HG02678 (cell line): ENCODE measurements around the gene HPN.

Source experiments
- ATAC-seq: cut with Tn5 transposase; IDR thresholded peaks from one replicate; pipeline ENCODE4 v1.9.1; 2021; ENCODE audit warnings: mild to moderate bottlenecking, moderate library complexity; ENCODE audit not compliant: unreplicated experiment

HPN gene

DNA sequence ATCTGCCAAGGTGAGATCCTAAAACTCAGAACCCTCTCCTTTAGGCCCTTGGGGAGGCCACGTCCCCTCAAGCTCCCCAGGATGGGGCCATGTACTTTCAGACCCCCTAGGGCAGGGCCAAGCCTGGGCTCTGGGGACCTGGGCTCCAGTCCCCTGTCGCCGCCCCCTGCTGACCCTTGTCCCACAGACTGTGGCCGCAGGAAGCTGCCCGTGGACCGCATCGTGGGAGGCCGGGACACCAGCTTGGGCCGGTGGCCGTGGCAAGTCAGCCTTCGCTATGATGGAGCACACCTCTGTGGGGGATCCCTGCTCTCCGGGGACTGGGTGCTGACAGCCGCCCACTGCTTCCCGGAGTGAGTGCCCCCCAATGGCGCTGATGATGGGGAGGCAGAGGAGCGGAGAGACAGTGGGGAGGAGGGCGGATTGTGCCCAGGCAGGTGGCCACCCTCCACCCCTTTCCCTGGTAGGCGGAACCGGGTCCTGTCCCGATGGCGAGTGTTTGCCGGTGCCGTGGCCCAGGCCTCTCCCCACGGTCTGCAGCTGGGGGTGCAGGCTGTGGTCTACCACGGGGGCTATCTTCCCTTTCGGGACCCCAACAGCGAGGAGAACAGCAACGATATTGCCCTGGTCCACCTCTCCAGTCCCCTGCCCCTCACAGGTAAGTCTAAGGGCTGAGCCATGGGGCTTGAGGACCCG lies 18.8 kb downstream of the HPN start:
- ATAC-seq: no peak

DNA sequence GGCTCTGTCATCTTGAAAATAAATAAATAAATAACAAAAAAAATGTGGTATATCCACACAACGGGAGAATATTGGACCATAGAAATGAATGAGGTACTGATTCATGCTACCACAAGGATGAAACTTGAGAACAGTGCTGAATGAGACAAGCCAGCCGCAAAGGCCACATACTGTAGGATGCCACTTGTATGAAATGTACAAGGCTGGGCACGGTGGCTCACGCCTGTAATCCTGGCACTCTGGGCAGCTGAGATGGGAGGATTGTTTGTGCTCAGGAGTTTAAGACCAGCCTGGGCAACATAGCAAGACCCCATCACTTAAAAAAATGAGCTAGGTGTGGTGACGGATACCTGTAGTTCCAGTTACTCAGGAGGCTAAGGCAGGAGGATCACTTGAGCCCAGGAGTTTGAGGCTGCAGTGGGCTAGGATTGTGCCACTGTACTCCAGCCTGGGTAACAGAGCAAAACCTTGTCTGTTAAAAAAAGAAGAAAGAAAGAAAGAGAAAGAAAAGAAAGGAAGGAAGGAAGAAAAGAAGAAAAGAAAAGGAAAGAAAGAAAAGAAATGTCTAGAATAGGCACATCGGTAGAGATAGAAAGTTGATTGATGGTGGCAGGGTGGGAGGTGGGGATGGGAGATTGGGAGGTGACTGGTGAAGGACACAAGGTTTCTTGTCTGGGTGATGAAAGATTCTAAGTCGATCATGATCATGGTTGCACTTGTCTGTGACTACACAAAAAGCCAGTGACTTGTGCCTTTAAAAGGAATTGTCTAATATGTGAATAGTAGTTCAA lies 20.3 kb downstream of the HPN start:
- no peak for ATAC-seq

DNA sequence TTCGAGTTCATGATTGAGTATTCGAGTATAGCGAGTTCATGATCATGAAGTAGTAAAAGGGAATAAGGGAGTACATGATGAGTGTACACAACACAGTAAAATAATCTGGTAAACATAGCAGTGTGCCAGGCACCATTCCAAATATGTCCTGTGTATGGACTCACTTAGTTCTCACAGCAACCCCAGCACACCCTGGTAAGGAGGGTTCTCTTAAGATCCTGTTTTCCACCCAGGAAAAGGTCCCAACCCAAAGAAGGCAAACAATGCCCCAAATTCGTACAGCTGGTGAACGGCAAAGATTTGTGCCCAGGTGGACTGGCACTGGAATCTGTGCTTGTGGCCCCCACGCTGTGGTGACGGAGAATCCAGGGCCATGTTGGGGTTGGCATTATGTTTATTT lies 21.4 kb downstream of the HPN start:
- ATAC-seq: no peak

DNA sequence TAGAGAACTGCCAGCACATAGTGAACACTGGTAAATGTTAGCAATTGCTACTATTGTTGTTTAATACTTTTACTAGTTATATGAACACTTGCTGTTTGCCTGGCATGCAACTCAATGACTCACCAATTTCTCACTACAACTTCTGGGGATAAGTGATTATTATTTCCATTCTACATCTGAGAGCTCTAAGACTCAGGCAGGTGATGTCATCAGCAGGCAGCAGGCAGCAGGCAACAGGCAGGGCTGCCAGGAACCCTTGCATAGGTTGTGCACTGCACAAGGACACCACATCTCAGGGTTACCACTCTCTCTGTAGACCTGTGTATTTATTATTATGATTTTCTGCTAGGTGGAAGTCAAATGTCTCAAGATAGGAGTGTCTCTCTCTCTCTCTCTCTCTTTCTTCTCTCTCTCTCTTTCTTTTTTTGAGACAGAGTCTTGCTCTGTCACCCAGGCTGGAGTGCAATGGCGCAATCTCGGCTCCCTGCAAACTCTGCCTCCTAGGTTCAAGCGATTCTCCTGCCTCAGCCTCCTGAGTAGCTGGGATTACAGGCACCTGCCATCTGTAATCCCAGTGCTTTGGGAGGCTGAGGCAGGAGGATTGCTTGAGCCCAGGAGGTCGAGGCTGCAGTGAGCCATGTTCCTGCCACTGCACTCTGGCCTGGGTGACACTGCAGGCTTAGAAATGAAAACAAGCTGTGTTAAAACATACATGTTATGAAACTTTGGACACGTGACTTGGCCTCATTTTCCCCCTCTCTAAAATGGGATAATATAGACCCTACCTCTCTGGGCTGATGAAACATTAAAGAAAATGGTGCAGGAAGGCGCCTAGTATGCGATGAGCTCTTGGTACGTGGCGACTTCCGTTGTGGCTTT lies 22.7 kb downstream of the HPN start:
- ATAC-seq: no peak

DNA sequence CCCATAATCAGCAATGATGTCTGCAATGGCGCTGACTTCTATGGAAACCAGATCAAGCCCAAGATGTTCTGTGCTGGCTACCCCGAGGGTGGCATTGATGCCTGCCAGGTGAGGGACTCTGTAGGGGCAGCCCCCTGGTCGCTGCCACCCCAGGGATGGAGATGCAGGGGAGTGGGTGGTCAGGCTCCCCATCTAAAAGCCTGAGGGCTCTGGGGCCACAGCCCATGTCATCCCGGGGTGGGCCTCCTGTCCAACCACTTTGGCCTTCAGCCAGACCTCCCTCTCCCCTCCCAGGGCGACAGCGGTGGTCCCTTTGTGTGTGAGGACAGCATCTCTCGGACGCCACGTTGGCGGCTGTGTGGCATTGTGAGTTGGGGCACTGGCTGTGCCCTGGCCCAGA lies 24.1 kb downstream of the HPN start:
- no peak for ATAC-seq

DNA sequence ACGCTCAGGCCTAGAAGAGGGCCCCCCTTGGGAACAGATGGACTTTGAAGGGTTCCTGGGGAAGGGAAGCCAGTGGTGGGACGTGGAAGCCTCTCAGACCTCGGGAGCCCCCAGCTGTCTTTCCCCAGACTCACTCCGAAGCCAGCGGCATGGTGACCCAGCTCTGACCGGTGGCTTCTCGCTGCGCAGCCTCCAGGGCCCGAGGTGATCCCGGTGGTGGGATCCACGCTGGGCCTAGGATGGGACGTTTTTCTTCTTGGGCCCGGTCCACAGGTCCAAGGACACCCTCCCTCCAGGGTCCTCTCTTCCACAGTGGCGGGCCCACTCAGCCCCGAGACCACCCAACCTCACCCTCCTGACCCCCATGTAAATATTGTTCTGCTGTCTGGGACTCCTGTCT lies 24.6 kb downstream of the HPN start:
- ATAC-seq: no peak

DNA sequence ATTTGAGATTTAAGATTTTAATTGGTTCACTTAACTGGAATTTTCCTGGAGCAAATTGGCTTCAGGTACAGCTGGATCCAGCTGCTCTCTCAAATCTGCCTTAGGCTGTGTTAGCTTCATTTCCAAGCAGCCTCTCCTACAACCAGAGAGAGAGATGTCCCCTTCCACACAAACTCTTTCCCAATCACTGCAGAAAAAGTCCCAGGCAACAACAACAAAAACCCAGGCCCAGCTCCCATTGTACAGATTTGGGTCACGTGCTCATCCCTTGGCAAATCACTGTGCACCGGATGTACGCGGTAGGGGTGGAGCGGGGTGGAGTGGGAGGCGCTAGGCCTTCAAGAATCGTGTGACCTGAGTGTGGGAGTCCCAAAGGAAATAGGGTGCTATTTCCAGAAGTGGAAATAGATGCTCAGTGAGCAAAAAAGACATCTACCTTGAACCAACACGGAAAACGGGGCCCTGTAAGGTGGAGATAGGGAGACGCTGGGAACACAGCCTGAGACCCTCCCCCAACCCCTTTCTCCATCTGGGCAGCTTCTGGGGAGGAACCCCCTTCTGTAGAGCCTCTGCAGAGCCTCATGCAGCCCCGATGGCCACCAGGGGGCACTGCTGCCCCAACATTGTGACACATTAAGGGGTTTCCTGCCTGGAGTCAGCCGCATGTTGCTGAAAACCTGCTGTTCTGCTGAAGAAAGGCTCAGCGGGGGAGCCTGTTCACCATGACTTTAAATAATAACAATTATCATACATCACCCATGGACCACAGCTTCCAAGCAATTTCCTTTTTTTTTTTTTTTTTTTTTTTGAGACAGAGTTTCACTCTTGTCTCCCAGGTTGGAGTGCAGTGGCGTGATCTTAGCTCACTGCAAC lies 25.4 kb downstream of the HPN start:
- peak; percentile 62 for ATAC-seq

DNA sequence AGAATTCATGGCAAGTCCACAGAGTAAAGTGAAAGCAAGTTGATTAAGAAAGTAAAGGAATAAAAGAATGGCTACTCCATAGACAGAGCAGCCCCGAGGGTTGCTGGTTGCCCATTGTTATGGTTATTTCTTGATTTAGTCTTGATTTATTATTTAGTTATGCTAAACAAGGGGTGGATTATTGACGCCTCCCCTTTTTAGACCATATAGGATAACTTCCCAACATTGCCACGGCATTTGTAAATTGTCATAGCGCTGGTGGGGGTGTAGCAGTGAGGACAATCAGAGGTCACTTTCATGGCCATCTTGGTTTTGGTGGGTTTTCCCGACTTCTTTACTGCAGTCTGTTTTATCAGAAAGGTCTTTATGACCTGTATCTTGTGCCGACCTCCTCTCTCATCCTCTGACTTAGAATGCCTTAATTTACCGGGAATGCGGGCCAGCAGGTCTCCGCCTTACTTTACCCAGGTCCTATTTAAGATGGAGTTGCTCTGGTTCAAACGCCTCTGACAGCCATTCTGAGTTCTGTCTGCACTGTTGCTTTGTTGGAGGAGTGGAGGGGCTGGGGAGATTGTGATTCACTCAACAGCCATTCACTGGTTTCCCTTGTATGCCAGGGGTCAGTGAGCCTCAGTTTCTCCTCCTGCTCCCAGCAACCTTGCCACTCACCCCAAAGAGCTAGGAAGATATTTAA lies 27.6 kb downstream of the HPN start:
- ATAC-seq: no peak

DNA sequence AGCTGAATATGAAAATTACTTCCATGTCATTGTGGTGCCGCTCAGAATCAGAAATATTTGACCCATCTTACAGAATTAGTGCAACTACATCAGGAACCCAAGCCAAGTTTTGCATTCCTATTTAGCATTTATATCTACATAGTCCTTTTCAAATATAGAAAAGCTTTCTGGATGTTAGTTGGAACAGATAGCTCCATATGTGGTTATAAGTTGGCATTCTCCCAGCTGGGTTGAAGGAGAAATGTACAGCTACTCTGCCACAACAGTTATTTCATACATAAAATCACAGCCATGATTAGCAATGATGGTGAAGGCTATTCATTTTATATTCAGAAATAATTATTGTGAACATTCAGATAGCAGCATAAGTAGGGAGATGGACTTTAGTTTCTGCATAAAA lies 28.2 kb downstream of the HPN start:
- no peak for ATAC-seq

DNA sequence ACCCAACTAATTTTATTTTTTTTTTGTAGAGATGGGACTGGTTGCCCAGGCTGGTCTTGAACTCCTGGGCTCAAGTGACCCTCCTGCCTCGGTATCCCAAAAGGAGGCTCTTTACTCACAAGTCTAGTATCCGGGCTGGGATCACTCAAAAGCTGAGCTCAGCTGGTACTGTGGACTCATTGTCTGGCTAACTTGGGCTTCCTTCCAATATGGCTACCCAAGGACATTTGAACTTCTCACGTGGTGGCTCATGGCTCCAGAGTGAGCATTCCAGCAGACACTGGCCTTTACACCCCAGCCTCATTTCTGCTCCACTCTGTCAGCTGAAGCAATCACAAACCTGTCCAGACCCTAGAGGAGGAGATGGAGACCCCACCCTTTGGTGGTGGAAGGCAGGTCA lies 28.9 kb downstream of the HPN start:
- ATAC-seq: no peak

DNA sequence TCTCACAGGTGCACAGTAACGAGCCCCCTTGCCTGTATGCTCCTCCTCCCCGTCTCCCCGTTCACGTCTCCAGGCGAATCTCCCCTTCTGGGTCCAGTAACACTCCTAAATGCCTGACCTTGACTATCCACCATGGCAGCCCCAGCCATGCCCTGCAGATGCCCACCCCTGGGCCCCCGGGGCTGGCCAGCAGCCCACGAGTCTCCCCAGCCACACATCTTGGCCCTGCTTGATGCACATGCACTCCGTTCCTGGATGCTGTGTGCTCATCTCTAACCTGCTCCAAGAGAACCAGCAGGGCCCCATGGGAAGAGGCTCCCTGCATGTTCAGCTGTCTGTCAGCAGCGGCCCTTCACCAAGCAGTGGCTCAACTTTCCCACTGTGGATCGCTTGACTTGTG lies 32.0 kb downstream of the HPN start:
- ATAC-seq: no peak

DNA sequence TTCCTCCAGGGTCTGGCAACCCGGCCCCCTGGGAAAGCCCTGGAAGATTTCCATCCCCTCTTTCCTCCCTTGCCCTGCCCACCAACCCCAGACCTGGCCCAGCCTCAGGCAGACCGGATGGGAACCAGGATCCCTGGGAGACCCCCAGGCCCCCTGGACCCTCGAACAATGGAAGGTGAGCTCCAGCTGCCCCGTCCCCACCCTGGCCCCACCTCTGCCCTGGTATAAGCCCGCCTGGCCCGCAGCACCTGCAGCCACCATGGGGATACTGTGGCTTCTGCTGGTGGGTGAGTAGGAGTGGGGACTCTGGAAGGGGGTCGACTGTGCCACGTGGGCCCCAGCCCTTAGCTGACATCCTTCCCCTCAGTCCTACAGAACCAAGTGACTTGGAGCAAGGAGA lies 32.4 kb downstream of the HPN start:
- ATAC-seq: no peak

DNA sequence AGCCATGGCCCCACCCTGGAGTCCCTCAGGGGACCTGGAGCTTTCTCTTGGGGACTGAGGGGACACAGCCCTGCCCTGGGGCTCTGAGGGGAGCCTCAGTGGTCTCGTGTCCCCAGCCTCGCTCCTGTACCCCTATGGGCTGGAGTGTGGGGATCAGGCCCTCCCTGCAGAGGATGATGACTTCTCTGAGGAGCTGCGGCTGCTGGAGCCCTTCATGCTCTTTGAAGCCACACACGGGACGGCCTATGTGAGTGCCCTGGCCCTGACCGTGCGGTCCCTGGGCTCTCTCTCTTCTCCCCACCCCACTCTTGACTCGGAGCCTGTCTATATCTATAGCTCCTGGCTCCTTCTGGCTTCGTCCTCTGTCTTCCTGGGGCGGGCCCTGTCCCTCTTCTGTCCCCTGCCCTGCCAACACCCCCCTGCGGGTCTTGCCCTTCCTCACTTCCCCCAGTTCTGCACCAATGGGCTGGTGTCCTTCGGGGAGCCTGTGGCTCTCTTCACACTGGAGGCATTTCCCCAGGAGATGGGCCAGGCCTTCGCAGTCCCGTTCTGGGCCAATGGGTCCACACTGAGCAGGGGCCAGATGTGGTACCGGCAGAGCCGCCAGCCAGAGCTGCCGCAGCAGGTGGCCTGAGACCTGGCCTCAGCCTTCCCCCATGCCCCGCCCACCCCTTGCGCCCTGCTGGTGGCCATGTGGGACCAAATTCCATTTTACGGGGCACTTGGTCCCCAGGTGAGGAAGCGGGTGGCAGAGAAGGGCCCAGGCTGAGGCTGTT lies 33.1 kb downstream of the HPN start:
- ATAC-seq: no peak

DNA sequence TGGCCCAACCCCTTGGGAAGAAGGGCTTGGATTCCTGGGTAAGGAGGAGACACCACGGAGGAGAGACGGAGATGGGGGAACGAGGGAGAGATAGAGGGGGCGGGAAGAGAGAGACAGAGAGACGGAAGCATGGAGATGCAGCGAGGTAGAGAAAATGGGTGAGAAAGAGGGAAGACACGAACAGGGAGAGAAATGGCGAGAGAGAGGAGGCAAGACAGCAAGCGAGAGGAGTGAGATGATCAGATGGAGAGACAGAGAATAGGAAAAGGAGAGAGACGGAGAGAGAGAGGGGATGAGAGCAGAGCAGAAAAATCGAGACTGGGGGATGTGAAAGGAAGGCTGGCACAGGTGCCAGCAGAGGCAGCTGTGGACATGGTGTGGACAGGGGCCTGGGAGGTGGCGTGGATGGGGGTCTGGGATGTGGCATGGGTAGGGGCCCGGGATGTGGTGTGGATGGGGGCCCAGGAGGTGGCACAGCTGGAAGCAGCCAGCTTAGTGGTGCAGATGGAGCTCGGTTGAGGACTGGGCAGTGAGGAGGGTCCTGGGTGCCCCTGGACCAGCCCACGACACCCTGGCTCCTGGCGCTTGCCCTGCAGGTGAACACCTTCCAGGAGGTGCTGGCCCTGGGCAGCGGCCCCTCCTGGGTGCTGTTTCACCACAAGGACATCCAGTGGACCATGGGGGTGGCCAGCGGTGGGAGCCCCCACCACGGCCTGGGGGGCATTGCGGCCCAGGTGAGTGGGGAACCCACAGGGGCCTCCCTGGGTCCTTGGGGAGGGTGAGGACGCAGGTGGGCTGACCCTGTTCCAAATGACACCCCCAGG lies 33.9 kb downstream of the HPN start:
- ATAC-seq: no peak

DNA sequence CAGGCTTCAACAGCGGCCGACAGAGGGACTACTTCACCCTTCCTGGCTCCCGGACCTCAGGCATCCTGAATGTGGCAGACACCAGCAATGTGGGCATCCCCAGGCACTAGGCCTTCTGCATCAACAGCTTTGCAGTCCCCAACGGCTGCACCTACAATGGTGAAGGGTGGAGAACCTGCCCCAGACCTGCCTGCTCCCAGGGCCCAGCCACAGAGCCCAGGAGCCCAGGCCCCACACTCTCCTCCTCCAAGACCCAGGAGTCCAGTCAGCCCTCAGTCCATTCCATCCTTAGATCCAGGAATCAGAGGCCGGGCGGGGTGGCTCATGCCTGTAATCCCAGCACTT lies 34.5 kb downstream of the HPN start:
- ATAC-seq: no peak

DNA sequence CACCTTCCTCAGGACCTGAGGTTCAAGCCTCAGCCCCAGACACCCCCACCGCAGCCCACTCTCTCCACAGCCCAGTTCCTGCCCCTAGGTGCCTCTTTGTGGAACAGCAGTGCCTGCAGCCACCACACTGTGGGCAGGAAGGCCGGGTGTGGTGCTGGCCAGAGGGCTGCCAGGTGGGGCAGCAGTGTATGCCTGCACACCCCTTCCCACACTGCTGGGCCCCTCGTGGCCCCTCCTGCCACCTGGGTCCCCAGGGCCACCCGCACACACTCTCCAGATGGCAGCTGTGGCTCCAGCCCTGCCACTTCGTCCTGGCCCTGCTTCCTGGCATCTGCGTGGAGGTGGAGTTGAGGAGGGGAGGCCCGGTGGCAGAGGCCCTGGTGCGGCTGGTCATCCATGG lies 35.1 kb downstream of the HPN start:
- ATAC-seq: no peak

DNA sequence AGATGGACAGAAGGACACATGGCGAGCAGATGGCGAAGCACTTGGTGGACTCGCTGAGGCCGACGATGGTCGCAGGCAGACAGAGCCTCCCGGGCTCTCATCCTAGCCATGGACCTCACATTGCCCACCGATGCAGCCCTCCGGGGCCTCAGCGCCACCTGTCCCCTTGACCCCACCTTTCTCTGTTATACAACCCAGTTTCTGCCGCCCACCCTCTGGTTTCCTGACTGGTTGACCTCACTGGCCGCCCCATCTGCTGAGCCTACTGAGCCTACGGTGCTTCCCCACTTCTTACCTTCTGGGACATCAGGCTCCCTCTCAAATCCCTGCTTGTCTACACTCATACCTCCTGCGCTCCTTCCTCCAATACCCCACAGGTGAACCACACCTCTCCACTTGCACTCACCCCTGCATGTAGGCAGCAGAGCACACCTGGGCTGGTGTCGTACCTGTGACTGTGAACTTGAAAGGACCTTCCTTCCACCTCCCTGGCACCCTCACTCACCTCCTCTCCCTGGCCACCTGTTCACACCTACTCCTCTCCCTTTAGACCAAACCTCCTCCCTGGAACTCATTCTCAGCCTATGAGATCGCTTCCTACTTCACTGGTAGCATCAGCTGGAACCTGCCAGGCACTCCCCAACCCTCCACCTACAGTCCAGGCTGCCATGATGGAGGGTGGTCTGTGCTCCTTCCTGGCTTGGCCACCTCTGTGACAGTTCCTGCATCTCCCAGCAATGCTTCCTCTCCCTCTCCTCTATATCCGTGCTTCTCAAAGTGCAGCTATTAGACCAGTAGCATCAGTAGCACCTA lies 36.1 kb downstream of the HPN start:
- no peak for ATAC-seq

DNA sequence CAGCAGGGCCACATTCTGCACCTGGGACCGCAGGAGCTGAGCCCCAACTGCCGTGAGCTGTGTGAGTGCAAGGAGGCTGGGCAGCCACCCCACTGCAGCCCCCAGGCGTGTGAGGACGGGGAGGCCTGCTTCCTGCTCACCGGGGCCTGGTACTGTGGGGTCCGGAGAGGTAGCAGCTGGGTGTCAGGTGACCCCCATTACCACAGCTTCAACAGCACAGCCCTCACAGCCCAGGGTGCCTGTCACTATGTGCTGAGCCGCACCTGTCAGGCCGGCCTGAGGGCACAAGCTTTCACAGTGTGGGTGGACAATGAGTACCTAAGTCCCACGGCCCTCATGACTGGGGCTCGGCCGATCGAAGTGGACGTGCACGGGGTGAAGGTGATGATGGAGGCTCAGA lies 38.3 kb downstream of the HPN start:
- ATAC-seq: no peak
